ENCODE measurements around the gene SLC33A1.
"Not testable (repeated sequence)": the region's sequence is repeated elsewhere in the genome, so short reads cannot be mapped to it uniquely, and the experiment has no call there.

The SLC33A1 gene

GRCh38 chr3:155854141-155854940 is at the start of gene SLC33A1:
Gene SLC33A1, minus strand, starts transcription at chr3:155854427. Its CDS starts 430 bp downstream, at chr3:155853997.
- peak; percentile 94 for DNase-seq

- DNase-seq: no peak
These were observed 41.2 kb upstream of the SLC33A1 start for GRCh38 chr3:155895379-155895900.

GRCh38 chr3:155891321-155891720 is 37.1 kb upstream of the SLC33A1 start:
- no peak for DNase-seq

- DNase-seq: no peak
These were observed 36.5 kb upstream of the SLC33A1 start for GRCh38 chr3:155890671-155891190.

GRCh38 chr3:155889952-155890351 is 35.7 kb upstream of the SLC33A1 start:
- no peak for DNase-seq

GRCh38 chr3:155889212-155889611 is 35.0 kb upstream of the SLC33A1 start:
- no peak for DNase-seq

- DNase-seq: no peak
These were observed 32.7 kb upstream of the SLC33A1 start for GRCh38 chr3:155886915-155887314.

GRCh38 chr3:155886348-155886747 is 32.1 kb upstream of the SLC33A1 start:
- not testable (repeated sequence) for DNase-seq

GRCh38 chr3:155885292-155885691 is 31.1 kb upstream of the SLC33A1 start:
- no peak for DNase-seq

- no peak for DNase-seq
These were observed 30.1 kb upstream of the SLC33A1 start for GRCh38 chr3:155884292-155884691.

- DNase-seq: no peak
These were observed 26.1 kb upstream of the SLC33A1 start for GRCh38 chr3:155880286-155880685.

- no peak for DNase-seq
These were observed 22.3 kb upstream of the SLC33A1 start for GRCh38 chr3:155876503-155876902.

GRCh38 chr3:155876037-155876436 is 21.8 kb upstream of the SLC33A1 start:
- DNase-seq: no peak

GRCh38 chr3:155872904-155873646 is 18.8 kb upstream of the SLC33A1 start:
- DNase-seq: no peak

- peak; percentile 21 for DNase-seq
These were observed 17.5 kb upstream of the SLC33A1 start for GRCh38 chr3:155871746-155872158.

- no peak for DNase-seq
These were observed 16.9 kb upstream of the SLC33A1 start for GRCh38 chr3:155870945-155871745.

GRCh38 chr3:155870133-155870944 is 16.1 kb upstream of the SLC33A1 start, which contains the start of gene GMPS:
Gene GMPS, plus strand, starts transcription at chr3:155870650. Its CDS starts 221 bp downstream, at chr3:155870871.
- DNase-seq: peak; percentile 91

- DNase-seq: no peak
These were observed 15.5 kb upstream of the SLC33A1 start for GRCh38 chr3:155869691-155870090.

- no peak for DNase-seq
These were observed 9.0 kb upstream of the SLC33A1 start for GRCh38 chr3:155863072-155863784.

- DNase-seq: not testable (repeated sequence)
These were observed 8.2 kb upstream of the SLC33A1 start for GRCh38 chr3:155862290-155862982.
